ENCODE data around the gene ZRANB1. TPM values are rescaled to one million over a fixed set of nuclear protein-coding genes. Genes with fewer than 3 reads are reported as not detected.
A peak's percentile ranks its signal among the peaks of the same experiment; 100 is the strongest.
"Not testable (repeated sequence)": the region's sequence is repeated elsewhere in the genome, so short reads cannot be mapped to it uniquely, and the experiment has no call there.

The ZRANB1 gene
- polyA plus RNA-seq, 3 donors = 23.2 to 29.1 (median 24.4) TPM

DNA sequence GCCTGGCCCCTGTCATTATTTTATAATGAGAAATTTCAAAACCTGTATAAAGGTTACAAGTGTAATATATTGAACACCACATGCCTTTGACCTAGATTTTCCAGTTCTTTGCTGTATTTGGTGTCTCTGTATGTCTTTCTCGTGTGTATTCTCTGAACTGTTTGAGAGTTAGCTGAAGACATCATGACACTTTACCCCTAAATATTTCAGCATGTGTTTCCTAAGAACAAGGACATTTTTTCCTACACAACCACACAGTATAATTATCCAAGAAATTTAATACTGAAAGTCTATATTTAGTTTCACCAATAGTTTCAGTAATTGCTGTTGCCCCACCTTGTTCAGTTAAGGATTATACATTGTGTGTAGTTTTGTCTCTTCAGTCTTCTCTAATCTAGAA lies 14.8 kb downstream of the ZRANB1 start:
- DNase-seq = no peak

DNA sequence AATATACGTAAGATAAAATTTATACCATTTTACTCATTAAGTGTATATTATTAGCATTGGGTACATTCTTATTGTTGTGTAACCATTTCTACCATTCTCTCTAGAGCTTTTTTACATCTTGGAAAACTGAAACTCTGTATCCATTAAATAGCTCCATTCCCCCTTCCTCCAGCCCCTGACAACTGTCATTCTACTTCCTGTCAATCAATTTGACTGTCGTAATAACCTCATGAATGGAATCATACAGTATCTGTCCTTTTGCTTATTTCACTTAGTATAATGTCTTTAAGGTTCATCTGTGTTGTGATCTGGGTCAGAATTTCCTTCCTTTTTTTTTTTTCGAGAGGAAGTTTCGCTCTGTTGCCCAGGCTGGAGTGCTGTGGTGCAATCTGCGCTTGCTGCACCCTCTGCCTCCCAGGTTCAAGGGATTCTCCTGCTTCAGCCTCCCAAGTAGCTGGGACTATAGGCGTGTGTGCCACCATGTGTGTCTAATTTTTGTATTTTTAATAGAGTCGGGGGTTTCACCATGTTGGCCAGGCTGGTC lies 15.6 kb downstream of the ZRANB1 start:
- DNase-seq = no peak

DNA sequence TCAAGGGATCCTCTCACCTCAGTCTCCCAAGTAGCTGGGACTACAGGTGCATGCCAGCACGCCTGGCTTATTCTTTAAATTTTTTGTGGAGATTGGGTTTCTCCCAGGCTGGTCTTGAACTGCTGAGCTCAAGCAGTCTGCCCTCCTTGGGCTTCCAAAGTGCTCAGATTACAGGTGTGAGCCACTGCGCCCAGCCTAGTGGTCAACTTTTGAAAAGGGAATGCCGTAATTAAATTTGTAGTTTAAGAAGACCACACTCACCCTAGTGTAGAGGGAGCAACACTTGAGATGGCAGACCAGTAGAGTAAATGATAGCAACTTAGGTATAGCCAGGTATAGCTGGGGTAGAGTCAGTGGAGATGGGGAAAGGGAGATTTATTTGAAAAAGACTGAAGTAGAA lies 17.6 kb downstream of the ZRANB1 start:
- no peak for DNase-seq

DNA sequence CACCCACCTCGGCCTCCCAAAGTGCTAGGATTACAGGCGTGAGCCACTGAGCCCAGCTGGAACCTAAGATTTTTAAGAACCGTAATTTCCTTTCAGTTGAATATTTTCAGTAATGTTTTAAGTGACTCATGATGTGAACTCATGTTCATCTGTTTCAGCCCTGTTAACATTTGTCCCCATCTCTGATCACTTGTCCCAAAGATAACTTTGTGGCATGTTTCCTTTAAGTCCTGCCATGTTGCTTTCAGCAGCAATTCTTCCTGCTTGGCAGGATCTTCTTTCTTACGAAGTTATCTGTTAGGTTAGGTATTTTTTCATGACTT lies 19.3 kb downstream of the ZRANB1 start:
- DNase-seq = no peak

DNA sequence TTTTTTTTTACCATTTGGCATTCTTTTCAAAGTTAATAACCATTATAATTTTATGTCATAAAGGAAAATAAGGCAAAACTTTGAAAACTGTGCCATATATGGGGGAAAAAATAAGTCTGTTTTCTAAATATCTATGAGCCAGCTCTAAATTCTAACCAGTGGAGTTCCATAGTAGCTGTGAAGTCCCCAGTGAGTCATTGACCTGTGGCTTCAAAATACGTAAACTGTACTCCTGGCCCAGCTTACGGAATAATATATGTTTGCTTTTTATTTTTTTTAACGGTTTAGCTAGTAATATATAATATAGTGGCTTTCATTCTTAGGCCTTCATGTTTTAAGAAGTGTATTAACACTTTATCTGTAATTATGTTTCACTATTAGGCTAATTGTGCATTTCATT lies 20.5 kb downstream of the ZRANB1 start:
- no peak for DNase-seq

DNA sequence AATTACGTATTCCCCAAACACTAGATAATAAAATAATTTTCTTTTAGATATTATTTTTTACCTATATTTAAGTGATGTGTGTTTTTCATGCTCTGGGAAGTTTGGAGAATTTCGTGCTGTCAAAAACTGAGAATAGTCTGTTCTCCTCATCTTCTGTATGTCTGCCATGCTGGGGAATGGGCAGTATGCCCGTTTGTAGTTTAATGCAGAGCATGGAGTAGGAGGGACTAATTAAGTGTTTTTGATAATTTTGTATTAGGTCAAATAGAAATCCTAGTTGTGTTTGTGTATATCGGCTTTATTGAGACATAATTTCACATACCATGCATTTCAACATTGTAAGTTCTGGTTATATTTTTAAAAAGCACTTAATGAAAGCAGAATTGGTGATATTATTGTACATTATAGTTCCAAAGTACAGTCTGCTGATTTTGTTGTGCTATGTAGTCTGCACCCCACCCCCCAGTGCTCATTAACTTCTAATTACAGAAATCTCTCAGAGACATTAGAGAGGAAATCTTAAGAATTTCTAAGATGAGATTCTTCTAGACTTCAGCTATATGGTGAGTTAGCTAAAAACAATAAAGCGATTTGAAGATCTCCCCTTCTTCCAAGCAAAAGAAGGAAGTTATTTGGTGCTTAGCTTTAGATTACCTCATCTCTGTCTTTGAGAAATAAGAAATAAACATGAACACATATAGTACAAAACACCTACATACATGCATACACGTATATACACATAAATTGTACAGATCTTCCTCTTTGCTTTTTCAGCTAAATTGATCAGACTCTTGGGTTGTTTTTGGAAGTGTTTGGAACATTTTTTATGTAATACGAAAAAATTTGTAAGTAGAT lies 22.2 kb downstream of the ZRANB1 start:
- DNase-seq = no peak

DNA sequence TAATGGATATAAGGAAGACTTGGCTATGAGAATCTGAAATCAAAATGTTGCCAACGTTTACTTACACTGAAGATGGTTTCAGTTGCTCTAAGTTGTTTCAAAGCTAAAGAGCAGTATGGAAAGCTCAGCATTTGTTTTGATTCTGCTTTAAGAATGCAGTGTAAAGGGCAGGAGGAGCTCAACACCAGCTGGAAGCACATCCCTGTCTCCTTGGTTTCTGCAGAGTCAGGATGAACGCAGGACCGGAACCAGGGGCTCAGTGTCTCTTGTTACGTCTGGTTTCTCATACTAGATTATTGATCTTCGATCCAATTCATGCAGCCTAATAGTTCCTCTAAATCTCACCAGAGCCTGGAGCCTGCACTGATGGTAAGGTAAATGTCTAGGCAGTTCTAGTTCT lies 24.1 kb downstream of the ZRANB1 start:
- no peak for DNase-seq

DNA sequence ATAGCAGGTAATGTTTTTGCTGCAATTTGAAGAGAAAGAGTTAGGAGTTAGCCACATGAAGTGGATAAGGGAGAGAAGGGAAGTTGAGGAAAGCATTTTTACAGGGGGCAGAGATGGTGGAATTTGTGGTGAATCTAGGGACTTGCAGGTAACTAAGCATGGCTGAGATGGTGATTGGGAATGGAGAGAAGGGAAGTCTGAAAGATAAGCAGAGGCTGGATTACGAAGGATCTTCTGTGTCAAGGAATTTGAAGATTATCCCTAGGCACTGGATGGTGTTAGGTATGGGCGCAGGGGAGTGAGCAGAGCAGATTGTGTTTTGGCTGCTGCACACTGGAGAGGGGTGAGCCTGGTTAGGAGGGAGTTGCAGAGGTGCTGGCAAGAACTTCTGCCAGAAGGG lies 25.3 kb downstream of the ZRANB1 start:
- DNase-seq = no peak

DNA sequence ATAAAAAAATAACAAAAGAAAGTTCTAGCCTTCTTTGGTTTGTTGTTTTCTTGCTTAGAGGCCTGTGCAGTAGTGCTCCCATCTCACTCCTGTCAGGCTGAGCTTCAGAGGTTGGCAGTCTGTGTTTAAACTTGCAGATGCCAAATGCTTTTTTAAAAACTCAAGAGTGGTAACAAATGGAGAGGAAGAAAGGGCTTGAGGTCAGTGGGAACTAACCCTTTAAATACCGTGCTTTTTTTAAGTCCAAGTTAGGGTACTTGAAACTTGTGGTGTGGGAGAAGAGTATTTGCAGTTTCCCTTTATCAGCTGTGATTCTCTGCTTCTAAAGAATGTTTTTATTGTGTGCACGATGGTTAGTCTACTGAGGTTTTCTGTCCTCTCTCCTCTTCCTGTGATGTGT lies 29.4 kb downstream of the ZRANB1 start:
- no peak for DNase-seq

DNA sequence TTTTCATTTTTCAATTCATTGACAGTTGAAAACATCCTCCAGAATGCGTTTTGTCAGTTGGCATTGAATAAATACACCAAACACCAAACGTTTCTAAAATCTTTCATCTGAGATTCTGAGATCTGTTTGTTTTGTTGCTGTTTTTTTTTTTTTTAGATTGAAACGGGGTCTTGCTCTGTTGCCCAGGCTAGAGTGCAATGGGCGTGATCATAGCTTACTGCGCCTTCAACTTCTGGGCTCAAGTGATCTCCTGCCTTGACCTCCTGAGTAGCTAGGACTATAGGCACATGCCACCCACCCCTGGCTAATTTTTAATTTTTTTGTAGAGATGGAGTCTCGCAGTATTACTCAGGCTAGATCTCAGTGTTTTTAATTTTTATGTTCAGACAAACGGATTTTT lies 30.7 kb downstream of the ZRANB1 start:
- no peak for DNase-seq

DNA sequence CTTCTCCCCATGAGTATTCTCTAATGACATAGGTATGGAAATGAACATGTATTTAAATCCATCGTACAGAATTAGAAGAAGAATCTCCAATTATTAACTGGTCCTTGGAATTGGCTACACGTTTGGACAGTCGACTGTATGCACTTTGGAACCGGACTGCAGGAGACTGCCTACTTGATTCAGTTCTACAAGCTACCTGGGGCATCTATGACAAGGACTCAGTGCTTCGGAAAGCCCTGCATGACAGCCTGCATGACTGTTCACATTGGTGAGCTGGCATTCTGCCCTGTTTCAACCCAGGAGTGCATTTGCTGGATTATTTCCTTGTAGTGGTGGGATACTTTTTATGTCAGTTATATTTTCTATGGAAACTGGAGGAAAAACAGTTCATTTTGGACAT lies 32.2 kb downstream of the ZRANB1 start:
- DNase-seq = no peak

DNA sequence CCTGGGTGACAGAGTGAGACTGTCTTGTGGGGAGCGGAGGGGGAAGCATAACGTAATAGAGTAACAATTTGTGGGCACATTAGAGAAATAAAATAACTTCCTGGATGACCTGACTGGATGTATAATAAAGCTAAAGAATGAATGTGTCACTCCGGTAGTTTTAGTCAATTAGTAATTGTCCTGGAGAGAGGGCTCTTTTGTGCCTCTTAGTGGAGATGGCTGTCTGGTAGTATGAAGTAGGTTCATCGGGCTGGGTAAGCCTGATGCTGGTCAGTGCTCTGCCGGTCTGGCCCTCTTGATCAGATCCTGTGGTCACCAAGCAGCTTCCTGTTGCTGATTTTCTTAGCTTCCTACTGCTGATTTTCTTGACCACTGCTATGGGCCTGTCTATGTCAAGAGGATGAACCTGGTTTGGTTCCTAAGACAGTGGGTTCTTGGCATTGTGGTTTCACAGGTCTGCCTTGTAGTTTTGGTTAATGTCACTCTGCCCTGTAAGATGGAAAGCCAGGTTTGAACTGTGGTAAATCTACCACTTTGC lies 34.1 kb downstream of the ZRANB1 start:
- no peak for DNase-seq

DNA sequence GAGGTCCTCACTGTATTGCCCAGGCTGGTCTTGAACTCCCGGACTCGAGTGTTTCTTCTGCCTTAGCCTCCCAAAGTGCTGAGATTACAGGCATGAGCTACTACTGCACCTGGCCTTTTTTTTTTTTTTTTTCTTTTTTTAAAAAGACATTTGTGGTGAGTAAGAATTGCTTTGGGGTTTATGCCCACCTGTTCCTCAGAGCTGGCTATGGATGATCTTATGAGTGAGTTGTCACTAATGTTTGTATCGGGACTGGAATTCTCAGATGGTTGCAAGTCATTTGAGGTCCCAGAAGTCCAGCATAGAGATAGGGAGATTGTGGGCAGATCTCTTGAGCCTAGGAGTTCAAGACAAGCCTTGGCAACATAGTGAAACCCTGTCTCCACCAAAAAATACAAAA lies 35.2 kb downstream of the ZRANB1 start:
- no peak for DNase-seq

DNA sequence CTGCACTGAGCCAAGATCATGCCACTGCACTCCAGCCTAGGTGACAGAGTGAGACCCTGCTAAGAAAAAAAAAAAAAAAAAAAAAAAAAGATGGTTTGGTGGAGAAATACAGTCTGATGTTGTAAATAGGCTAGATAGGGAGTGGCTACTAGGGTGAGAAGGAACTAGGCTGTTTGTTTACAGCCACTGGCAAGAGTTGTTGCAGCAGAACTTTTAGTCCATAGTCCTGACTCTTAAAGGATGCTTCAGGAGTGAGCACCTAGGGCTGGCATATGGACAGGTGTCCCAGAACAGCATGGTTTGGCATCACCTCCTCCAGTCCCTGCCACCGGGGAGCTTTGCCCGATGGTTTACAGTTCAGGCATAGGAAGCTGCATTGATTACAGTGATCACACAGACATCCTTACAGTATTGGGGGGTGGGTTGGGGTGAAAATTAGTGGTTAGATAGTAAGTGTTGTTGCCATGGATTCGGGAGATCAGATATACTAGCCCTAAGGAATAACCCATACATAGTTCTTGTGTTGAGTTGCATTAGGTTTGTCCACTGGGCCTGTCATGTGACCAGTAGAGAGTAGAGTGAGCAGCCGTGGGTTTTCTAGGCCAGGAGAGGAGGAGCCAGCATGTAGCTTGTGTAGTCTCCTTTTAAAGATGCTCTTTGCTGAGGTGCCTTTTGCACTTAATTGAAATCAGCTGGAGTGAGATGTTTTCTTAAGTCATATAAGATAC lies 35.9 kb downstream of the ZRANB1 start:
- DNase-seq = no peak

DNA sequence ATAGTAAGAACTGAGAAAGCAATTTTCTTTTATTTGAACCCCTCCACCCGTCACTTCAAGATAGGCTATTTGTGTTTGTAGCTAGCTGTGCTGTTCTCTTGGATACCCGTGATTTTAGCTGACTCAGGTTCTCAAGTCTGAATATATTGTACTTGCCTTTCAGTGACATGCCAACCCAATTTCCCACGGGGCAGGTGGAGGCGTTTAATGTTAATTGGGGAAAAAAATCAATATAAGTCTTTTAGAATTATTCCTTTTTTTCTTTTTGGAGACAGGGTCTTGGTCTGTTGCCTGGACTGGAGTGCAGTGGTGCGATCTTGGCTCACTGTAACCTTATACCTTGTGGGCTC lies 36.4 kb downstream of the ZRANB1 start:
- DNase-seq = no peak

DNA sequence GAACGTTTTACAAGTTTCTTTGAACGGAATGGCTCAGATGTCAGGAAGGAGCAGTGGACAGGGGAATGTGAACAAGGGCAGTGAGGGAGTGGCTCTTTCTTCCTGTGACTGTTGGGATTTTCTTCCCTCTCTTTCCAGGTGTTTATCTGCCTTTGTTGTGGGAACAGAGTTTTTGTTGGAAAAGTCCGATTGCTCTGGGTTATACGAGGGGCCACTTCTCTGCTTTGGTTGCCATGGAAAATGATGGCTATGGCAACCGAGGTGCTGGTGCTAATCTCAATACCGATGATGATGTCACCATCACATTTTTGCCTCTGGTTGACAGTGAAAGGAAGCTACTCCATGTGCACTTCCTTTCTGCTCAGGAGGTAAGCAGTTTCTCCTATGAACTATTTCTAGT lies 41.4 kb downstream of the ZRANB1 start:
- DNase-seq = peak; percentile 20

DNA sequence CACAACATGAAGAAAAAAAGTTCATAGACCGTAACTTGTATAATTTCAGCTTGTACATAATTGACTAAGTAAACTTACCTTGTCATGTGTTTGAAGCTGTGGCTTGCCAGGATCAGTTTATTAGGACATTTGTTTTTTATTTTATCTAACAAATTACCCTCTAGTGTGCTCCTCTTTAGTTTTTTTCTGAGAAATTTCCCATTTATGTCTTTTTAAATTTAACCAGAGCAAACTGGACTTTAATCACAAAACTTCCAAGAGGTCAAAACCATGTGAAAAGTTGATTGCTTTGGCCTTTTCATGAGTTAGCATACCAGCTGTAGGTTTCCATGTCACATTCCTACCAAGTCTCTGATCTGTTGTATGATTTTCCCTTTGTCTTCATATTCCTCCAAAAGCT lies 42.5 kb downstream of the ZRANB1 start:
- no peak for DNase-seq

DNA sequence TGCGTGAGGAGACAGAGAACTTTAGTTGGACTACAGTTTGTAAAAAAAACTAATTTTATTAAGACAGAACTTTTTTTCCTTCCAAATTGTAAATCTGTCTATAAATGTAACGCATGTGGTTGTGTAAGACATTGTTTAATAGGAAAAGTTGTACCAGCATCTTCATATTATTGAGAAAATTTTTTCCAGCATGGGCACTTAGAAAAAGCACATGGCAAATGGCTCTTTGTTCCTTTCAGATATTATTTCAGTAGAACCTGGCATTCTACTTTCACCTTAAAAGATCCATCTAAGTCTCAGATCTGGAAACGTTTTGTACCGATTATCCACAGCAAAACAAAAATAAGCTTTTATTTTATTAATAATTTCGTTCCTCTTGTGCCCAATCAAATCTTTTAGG lies 43.2 kb downstream of the ZRANB1 start:
- no peak for DNase-seq

DNA sequence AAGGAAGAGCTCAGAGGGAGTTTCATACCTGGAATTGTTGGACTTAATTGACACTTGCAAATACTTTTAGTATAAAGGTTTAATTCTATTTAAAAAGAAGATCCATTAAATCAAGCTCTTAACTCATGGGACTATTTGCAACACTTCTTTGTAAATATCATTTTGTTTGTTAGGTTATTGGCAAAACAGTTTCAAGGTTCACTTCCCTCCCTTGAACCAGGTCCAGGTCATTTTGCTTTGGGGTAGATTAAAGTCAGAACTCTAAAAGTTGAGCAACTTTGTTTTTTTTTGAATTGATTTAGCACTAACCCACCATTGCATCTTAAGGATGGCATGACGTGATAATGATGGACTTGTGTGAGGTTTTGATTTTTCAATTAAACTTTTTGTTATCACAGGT lies 45.9 kb downstream of the ZRANB1 start:
- no peak for DNase-seq

DNA sequence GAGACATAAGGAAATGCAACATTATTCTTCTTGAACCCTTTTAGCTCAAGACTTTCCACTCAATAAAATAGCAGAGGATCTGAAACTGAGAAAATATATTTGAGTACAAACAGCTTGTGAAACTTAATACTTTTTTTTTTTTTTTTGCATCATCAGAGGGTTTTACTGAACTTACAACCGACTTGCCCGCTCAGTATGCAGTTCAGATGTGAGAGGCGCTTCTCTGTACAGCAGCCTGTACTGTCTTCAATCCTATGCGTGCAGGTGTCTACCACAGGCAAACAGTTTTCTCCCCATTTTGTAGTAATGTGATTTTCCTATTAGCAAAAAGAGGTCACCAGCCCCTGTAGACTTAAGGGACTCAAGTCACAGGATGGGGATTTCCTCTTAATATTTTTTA lies 46.8 kb downstream of the ZRANB1 start:
- DNase-seq = not testable (repeated sequence)

DNA sequence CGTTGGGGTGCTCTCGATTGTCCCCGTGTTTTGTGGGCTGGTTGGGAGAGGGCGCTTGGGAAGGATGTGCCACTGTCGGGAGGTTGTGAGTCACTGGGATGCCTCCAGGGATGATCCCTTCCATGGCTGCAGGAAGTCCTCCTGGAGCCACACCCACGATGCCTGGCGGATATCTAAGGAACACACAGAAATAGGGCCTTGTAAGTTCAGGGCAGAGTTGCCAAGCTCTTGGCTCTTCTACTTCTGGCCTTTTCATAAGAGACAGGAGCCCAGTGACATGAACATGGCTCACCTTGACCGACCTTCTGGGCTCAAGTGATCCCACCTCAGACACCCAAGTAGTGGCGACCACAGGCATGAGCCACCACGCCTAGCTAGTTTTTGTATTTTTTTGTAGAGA lies 47.6 kb downstream of the ZRANB1 start:
- DNase-seq = no peak

DNA sequence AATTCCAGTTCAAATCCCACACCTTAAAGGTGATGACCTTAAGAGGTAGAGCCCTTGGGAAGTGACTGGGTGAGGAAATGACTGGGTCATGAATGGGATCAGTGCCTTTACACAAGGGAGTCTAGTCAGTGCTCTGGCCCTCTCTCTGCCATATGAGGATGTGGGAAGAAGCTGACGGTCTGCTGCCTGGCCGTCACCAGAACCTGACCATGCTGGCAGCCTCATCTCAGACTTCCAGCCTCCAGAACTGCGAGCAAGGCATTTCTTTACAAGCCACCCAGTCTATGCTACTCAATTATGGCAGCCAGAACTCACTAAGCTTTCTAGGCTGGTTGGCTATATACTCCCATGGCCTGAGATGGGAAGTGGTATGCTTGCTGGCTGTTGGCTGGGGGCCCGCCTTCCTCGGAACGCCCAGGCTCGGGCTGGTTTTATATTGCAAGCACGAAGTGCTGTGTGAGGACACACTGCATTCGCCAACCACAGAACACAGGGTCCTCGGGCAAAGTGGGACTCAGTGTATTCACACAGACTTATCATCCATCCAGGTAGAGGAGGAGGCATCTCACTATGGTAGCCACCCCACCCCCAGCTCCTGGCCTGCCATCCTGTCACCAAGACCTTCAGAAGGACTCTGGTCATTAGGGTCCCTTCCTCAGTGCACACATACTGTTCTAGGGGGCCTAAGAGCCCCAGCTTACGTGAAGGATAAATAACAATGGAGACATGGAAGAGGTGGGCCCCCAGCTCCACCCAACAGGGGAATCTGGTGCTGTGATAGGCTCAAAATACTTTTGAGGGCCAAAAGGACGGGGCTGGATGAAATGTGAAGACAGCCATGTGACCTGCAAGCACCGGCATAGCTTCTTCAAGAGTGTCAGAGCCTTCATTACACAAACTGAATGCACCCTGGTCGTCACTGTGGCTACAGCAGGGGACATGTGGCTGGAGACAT lies 49.0 kb downstream of the ZRANB1 start:
- DNase-seq = no peak

All from renal pelvis (tissue), 4 donors.